H1 (cell line): Measurements from ENCODE around the gene RBM10. TPM values are rescaled to one million over a fixed set of nuclear protein-coding genes. Genes with fewer than 3 reads are reported as not detected.

Experiments
- POLR2A ChIP-seq, 2 experiments: IDR thresholded peaks; 1 replicate in 1 of 2; 2 replicates in 1 of 2; pipeline ENCODE4 v1.6.1; 2011; ENCODE audit warnings: low read depth in 2 of 2, low read length in 2 of 2, mild to moderate bottlenecking in 2 of 2; ENCODE audit errors: control extremely low read depth in 1 of 2
- TAF1 ChIP-seq: IDR thresholded peaks from 2 replicates; pipeline ENCODE4 v1.6.1; 2011; ENCODE audit warnings: mild to moderate bottlenecking, low read depth, low read length
- polyA plus RNA-seq, 7 experiments: library from polyadenylated mRNA; depleted of rRNA in 3 of 7; stranded (reverse) in 5 of 7; unstranded in 2 of 7; fragments of >200 nt in 5 of 7; fragments of 200-250 nt in 2 of 7; gene quantifications; 1 replicate in 5 of 7; 2 replicates in 1 of 7; 4 replicates in 1 of 7; pipeline versions ENCODE4 v1.2.1 to v1.2.3, GENCODE V29; 2011 to 2013; ENCODE audit warnings: missing spikeins in 2 of 7, mixed read lengths in 2 of 7
- total RNA-seq: library from RNA; stranded (reverse); fragmentation: NEBNext Ultra II Directional; extraction: Animal tissue kit (Norgen Biotek cat#: 25700); gene quantifications from 2 replicates; pipeline ENCODE4 v1.2.1, GENCODE V29; 2021
- TF ChIP-seq, protein P1 (sequence below): IDR thresholded peaks from 2 replicates; pipeline ENCODE4 v1.6.1; 2011; ENCODE audit warnings: low read depth, mild to moderate bottlenecking, low read length; ENCODE audit not compliant: insufficient read depth
- TF ChIP-seq, protein P2 (sequence below): IDR thresholded peaks from 2 replicates; pipeline ENCODE4 v1.6.1; 2011; ENCODE audit warnings: low read length, improper control_type of control experiment

Gene RBM10
- total and polyA plus RNA-seq, 2 of the 8 experiments (the other 6 are each of a cell fraction or from before 2014, with no cell fraction given) = 35.7 to 64.0 TPM

DNA sequence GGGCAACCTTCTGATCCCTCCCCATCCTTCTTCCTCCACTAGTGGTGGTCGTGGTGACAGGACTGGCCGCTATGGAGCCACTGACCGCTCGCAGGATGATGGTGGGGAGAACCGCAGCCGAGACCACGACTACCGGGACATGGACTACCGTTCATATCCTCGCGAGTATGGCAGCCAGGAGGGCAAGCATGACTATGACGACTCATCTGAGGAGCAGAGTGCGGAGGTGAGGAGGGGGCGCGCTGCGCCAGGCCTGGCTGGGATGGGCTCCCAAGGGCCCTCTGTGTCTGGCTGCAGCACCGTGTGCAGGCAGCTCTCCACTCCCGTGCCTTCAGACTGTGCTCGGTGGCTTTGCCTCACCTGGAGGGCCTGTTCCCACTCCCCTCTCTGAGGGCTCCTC is 24.3 kb downstream of the RBM10 start (continued):
- TF ChIP-seq, protein P1, sequence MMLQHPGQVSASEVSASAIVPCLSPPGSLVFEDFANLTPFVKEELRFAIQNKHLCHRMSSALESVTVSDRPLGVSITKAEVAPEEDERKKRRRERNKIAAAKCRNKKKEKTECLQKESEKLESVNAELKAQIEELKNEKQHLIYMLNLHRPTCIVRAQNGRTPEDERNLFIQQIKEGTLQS = no peak
- TF ChIP-seq, protein P2, sequence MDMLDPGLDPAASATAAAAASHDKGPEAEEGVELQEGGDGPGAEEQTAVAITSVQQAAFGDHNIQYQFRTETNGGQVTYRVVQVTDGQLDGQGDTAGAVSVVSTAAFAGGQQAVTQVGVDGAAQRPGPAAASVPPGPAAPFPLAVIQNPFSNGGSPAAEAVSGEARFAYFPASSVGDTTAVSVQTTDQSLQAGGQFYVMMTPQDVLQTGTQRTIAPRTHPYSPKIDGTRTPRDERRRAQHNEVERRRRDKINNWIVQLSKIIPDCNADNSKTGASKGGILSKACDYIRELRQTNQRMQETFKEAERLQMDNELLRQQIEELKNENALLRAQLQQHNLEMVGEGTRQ = no peak
- TF ChIP-seq TAF1 (no peak), POLR2A (IDR thresholded peaks at IDR 0.05; ENCODE audit: control extremely low read depth in 1 of 2, low read depth in 2 of 2, low read length in 2 of 2) (no peak)
